ENCODE data around the gene CACNA1C.
A peak's percentile ranks its signal among the peaks of the same experiment; 100 is the strongest.

Gene CACNA1C

GRCh38 chr12:2691345-2692071 is 638.7 kb downstream of the CACNA1C start:
- TF ChIP-seq, protein P1, sequence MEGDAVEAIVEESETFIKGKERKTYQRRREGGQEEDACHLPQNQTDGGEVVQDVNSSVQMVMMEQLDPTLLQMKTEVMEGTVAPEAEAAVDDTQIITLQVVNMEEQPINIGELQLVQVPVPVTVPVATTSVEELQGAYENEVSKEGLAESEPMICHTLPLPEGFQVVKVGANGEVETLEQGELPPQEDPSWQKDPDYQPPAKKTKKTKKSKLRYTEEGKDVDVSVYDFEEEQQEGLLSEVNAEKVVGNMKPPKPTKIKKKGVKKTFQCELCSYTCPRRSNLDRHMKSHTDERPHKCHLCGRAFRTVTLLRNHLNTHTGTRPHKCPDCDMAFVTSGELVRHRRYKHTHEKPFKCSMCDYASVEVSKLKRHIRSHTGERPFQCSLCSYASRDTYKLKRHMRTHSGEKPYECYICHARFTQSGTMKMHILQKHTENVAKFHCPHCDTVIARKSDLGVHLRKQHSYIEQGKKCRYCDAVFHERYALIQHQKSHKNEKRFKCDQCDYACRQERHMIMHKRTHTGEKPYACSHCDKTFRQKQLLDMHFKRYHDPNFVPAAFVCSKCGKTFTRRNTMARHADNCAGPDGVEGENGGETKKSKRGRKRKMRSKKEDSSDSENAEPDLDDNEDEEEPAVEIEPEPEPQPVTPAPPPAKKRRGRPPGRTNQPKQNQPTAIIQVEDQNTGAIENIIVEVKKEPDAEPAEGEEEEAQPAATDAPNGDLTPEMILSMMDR (IDR thresholded peaks at IDR 0.05; ENCODE audit: low read depth, low read length): no peak
- H3K4me3 ChIP-seq (replicated peaks in 1 of 2; ENCODE audit: low read depth in 2 of 2, low read length in 2 of 2): peak overlapping the region in 1 of 2 donors; percentile 17
- DNase-seq (ENCODE audit: low read depth in 2 of 2): no peak

DNA sequence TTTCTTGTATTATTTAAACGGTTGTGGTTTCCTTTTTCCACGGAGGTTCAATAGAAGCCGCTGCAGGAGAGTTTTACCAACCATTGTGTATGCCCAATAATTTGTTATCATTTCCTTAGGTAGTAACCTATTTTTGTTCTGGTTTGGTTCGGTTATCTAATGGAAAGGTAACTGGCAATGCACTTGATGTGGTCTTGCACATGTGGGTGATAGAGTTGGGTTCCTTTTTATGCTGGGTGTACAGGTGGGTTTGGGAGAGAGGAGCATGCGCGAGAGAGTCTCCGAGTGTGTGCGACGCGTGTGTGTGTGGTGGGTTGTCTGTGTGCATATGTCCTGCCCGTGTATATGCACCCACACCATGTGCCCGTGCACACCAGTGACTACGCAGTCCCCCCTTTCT is 639.3 kb downstream of the CACNA1C start:
- TF ChIP-seq, protein P1 (IDR thresholded peaks at IDR 0.05; ENCODE audit: low read depth, low read length): no peak
- no peak overlapping the region for H3K4me3 ChIP-seq (replicated peaks in 1 of 2; ENCODE audit: low read depth in 2 of 2, low read length in 2 of 2)
- DNase-seq (ENCODE audit: low read depth in 2 of 2): no peak

- TF ChIP-seq, protein P1 (IDR thresholded peaks at IDR 0.05; ENCODE audit: low read depth, low read length): no peak
Measured at GRCh38 chr12:2693244-2693860, 640.6 kb downstream of the CACNA1C start.

GRCh38 chr12:2693980-2694610 is 641.3 kb downstream of the CACNA1C start:
- no peak for DNase-seq (ENCODE audit: low read depth in 2 of 2)
- TF ChIP-seq, protein P1 (IDR thresholded peaks at IDR 0.05; ENCODE audit: low read depth, low read length): no peak
- no peak overlapping the region for H3K4me3 ChIP-seq (replicated peaks in 1 of 2; ENCODE audit: low read depth in 2 of 2, low read length in 2 of 2)

More at GRCh38 chr12:2693244-2693860, 640.6 kb downstream of the CACNA1C start:
- H3K4me3 ChIP-seq (replicated peaks in 1 of 2; ENCODE audit: low read depth in 2 of 2, low read length in 2 of 2): no peak overlapping the region
- no peak for DNase-seq (ENCODE audit: low read depth in 2 of 2)

GRCh38 chr12:2696136-2696535 is 643.3 kb downstream of the CACNA1C start:
- no peak for DNase-seq (ENCODE audit: low read depth in 2 of 2)
- TF ChIP-seq, protein P1 (IDR thresholded peaks at IDR 0.05; ENCODE audit: low read depth, low read length): no peak

DNA sequence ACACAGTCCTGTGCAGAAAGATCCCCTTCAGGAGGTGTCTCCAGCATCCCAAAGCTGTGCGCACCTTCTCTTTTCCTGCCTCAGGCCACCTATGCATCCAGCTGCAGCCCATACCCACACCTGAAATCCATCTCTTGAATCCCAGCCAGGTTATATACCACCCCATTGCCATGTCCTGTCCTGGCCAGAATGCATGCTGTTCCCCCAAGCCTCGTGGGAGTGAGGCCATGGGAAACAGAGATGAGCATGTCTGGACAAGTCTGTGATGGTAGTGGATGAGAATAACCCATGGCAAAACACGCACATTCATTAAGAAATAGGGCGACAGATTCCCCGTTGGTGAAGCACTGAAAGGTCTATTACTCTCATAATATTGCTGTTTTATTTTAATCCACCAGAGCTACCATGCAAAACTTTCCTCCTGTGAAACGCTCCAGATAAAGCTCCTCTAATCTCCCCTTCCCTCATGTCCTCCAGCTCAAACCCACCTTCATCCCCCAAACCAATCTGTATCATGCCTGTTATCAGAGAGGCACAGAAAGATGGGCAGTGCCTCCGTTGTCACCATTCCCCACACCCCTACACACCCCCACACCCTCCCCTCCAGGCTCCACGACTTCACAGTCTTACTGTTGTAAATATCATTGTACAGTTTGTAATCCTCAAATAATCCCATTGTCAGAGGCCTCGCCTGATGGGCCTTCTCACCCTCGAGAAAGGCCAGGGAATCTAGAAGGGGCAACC is 644.4 kb downstream of the CACNA1C start:
- no peak for DNase-seq (ENCODE audit: low read depth in 2 of 2)
- TF ChIP-seq, protein P1 (IDR thresholded peaks at IDR 0.05; ENCODE audit: low read depth, low read length): no peak
- no peak overlapping the region for H3K4me3 ChIP-seq (replicated peaks in 1 of 2; ENCODE audit: low read depth in 2 of 2, low read length in 2 of 2)

More at GRCh38 chr12:2696136-2696535, 643.3 kb downstream of the CACNA1C start:
- no peak overlapping the region for H3K4me3 ChIP-seq (replicated peaks in 1 of 2; ENCODE audit: low read depth in 2 of 2, low read length in 2 of 2)
